ENCODE results near the gene CYSTM1.
A peak's percentile ranks its signal among the peaks of the same experiment; 100 is the strongest.

CYSTM1 gene

GRCh38 chr5:140174014-140174413 is 974 bp upstream of the CYSTM1 start:
- no peak for TF ChIP-seq CTCF (conservative IDR thresholded peaks at IDR 0.05; ENCODE audit: control insufficient read depth, insufficient read depth, low read depth, low read length)

GRCh38 chr5:140175367-140176030 is 511 bp downstream of the CYSTM1 start:
- TF ChIP-seq CTCF (conservative IDR thresholded peaks at IDR 0.05; ENCODE audit: control insufficient read depth, insufficient read depth, low read depth, low read length) = peak; percentile 6
- H3K4me3 ChIP-seq (ENCODE audit: control insufficient read depth, low read depth, low read length) = peak overlapping the region; percentile 83
- peak; percentile 55 for DNase-seq (ENCODE audit: low read depth)

More at GRCh38 chr5:140174014-140174413, 974 bp upstream of the CYSTM1 start:
- DNase-seq (ENCODE audit: low read depth) = no peak
- H3K4me3 ChIP-seq (ENCODE audit: control insufficient read depth, low read depth, low read length) = no peak overlapping the region

GRCh38 chr5:140176031-140176387 is 1.0 kb downstream of the CYSTM1 start:
- H3K4me3 ChIP-seq (ENCODE audit: control insufficient read depth, low read depth, low read length) = peak overlapping the region; percentile 83
- no peak for TF ChIP-seq CTCF (conservative IDR thresholded peaks at IDR 0.05; ENCODE audit: control insufficient read depth, insufficient read depth, low read depth, low read length)
- no peak for DNase-seq (ENCODE audit: low read depth)

- DNase-seq (ENCODE audit: low read depth) = no peak
- no peak overlapping the region for H3K4me3 ChIP-seq (ENCODE audit: control insufficient read depth, low read depth, low read length)
- no peak for TF ChIP-seq CTCF (conservative IDR thresholded peaks at IDR 0.05; ENCODE audit: control insufficient read depth, insufficient read depth, low read depth, low read length)
These were observed 3.1 kb downstream of the CYSTM1 start for GRCh38 chr5:140178086-140178410.

GRCh38 chr5:140178482-140179116 is 3.6 kb downstream of the CYSTM1 start:
- TF ChIP-seq CTCF (conservative IDR thresholded peaks at IDR 0.05; ENCODE audit: control insufficient read depth, insufficient read depth, low read depth, low read length) = no peak
- no peak for DNase-seq (ENCODE audit: low read depth)
- H3K4me3 ChIP-seq (ENCODE audit: control insufficient read depth, low read depth, low read length) = no peak overlapping the region

- H3K4me3 ChIP-seq (ENCODE audit: control insufficient read depth, low read depth, low read length) = no peak overlapping the region
- no peak for DNase-seq (ENCODE audit: low read depth)
- TF ChIP-seq CTCF (conservative IDR thresholded peaks at IDR 0.05; ENCODE audit: control insufficient read depth, insufficient read depth, low read depth, low read length) = no peak
These were observed 6.1 kb downstream of the CYSTM1 start for GRCh38 chr5:140181002-140181483.
